HG03103 (cell line): ENCODE data around the gene LYSMD4.

Source experiments
- ATAC-seq: cut with Tn5 transposase; IDR thresholded peaks from one replicate; pipeline ENCODE4 v1.9.1; 2021; ENCODE audit warnings: low read depth; ENCODE audit not compliant: unreplicated experiment

LYSMD4 gene

DNA sequence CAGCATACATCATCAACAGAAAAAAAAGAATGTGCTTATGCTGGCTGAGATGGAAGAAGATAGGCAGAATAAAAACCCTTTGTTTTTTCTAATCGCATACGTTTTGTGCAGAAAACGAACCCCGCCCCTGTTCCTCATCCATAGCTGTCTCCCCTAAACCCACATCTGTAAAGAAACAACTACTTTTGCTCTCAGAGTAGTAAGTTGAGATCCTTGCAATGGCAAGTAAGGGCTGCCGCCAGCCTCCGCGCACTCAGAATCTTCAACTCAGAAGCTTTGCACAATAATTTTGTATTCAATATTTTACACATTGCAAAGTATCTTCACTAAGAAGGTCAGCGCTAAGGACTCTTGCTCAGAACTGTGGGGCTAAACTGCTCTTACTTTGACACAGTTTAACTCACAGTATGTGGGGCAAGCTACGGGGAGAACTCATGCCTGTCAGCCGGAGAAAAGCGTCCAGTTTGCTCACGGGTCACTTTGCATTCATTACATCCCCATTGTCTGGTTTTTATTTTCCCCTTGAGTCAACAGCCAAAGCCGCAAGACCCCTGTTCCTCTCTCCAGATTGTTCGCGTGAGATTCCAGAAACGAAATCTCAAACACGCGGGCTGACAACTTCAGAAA, 1.0 kb downstream of the LYSMD4 start:
- ATAC-seq, result no peak

DNA sequence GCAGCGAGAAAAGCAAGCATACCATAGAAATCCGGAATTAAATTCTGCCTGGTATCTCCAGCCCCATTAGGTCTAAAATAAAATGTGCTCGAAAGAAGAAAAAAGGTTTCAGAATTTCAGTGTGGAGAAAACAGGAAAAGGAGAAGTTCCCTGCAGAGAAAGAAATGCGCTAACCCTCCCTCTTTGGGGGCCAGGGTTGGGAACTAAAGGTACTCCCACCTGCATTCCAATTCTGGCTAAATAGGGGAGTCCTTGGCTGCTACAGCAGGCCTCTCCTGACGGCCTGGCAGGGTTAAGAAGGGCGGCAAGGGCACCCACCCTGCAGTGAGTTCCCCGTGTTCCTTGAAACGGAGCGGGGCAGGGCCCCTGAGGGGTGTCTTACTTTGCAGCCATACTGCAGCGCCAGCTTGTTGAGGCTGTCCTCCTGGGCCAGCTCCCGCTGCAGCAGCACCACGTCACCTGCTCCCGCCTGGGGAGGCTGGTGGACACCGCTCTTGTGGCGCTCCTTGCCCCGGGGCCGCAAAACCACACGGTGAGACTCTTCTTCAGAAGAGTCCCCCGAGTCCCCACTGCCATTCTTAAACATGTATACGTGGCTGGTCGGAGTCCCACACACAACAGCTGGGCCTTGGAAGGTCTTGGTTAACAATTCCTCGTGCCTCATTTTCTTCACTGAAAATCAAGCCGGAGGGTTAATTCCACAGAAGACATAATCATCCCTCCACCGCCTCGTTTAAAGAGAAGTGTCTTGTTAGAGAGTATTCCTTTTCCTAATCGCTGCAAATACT, 1.7 kb downstream of the LYSMD4 start:
- ATAC-seq, result no peak

DNA sequence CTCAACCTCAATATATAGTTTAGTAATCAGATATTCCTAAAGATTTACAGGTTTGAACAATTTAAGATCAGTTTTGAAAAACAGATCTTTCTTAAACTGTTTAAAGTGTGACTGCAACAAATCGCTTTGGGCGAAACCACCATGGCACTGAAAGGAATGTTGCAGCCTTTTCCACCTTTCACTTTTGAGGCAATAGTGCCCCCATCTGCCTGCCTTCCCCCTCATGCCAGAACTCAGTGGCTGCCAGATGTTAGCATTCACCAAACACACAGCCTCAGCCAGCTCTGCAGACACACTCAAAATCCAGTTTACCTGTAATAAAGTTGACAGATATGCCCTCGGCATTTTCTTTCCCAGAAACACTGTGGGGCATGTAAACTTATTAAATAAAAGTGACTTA, 3.3 kb downstream of the LYSMD4 start:
- ATAC-seq, result no peak

DNA sequence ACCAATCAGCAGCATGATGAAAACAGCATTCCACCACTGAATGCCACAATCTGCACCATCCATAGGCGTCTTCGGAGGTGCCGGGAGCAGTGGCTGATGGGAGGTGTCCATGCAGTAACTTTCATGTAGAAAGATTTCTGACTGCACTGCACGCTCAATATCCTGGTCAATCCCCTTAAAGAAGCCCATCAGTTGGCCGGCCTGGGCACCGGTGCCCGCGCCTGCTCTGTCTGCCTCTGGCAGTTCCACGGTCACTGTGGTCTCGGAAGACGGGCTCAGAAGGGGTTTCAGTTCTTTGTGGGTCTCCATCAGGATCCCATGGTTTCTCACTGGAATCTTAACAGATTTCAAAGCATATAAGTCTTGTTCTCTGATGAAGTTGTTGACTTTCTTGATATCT, 3.9 kb downstream of the LYSMD4 start:
- no peak for ATAC-seq

DNA sequence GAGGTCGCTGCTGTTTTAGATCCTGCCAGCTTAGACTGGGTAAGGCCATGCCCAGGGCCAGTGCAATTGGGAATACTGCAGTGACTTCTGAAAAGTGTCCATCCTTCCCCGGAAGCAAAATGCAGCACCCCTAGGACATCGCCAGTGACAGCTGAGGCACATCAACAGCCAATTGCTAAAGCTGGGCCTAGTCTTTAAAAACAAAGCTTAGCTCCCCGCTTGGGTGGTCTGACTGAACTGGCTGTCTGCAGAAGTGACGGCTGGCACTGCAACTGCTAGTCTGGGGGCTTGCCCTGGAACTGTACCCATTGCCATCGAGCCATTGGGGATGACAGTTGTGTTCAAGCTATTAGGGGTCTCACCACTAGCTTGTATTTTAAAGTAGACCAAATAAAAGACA, 4.3 kb downstream of the LYSMD4 start:
- no peak for ATAC-seq

DNA sequence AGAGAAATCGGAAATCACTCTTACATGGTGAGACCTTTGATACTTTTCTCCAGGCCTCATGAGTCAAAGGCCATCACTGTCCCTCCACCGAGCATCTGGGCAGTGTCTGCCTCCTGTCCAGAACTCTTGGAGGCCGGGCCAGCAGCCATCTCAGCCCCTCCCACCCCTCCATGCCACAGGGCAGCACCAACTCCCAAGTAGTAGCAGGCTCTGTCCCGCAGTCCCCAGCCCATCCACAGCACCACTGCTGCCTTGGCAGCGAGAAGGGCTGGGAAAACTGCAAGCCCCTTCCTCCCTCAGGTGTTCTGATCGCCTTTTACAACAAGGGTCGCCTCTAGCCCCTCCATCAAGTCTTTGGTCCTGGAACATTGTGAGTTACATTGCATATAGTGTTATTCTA, 5.5 kb downstream of the LYSMD4 start:
- no peak for ATAC-seq

DNA sequence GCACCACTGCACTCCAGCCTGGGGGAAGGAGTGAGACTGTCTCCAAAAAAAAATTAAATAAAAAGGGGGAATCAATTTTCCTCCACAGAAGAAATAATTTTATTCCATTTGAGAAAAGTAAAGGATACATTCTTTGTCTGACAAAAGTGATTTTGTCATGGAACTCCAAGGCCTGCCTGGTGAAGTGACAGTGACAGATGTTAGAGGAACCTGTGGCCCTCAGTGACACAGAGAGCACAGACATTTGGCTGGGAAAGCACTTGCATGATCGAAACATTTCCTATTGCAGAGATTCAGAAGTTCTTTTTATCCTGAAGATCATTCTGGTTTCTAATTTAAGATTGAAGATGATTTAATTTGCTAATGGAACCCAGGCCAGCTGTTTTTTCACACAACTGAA, 5.9 kb downstream of the LYSMD4 start:
- no peak for ATAC-seq

DNA sequence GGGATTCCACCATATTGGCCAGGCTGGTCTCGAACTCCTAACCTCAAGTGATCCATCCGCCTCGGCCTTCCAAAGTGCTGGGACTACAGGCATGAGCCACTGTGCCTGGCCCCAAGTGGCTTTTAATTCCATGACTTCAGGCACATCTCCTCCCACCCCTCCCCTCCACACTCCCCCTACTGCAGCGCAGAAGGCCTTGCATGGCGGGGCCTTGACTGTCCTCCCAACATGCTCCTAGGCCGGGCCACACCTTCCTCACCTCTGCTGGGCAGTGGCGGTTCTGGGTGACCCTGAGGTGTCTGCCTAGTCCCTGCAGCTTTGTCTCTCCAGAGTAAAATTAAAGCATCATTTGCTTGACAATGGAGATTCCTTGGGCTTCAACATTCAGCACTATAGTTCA, 6.9 kb downstream of the LYSMD4 start:
- ATAC-seq, result no peak

DNA sequence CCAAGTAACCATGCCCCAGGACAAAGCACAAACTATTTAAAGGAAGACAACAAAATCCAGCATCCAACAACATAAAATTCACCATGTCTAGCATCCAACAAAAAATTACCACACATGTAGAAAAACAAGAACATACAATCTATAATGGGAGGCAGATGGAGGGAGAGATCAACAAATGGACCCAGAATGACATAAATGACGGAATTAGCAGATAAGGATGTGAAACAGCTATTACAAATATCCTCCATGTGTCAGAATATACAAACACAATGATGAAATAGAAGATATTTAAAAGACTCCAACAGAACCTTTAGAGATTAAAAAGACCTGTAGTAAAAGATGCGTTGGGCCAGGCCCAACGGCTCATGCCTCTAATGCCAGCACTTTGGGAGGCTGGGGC, 10.8 kb downstream of the LYSMD4 start:
- no peak for ATAC-seq

DNA sequence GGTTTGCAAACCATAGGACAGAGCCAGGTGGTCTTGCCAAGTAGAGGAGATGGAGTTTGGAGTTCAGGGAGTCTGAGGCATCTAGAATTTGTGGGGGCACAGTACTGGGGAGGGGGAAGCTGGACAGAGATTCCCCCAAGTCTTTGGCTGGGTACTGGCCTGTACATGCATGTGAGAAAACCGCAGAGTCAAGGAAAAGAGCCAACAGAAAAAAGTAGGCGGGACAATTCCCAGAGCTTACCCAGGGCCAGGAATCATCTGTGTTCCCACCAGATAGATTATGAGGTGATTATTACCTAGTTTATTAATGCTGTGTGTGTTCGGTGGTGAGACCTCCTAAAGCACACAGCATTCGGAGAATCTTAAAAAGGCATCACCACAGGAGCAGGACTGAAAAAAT, 11.3 kb downstream of the LYSMD4 start:
- ATAC-seq, result no peak

DNA sequence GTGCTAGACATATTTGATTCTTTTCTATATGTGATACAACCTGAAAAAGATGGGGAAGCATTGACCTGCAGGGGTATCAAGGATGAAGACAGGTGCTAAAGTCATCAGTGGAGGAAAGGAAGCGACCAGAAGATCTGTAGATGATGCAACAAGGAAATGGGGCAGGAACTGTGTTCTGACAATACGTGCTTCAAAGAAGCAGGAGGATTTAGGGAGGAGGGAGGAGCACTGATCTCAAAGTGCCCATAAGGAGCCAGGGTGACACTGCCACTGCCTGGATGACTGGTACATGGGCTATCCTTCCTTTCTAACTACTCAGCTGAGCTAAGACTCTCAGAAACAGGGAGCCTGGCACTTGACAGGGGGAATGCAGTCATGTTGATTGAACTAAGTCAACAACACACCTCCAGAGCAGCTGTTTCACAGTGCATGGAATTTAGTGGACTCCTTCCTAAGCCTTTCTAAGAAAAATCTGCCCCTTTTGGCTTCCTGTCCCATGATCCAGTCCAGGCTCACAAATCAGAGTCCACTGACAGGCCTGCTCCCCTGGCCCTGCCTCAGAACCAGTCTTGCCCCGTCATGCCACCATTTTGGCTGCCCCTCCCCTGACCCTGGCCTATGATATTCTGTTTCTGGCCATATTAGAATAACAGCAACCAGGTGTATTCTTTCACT, 12.0 kb downstream of the LYSMD4 start:
- no peak for ATAC-seq

DNA sequence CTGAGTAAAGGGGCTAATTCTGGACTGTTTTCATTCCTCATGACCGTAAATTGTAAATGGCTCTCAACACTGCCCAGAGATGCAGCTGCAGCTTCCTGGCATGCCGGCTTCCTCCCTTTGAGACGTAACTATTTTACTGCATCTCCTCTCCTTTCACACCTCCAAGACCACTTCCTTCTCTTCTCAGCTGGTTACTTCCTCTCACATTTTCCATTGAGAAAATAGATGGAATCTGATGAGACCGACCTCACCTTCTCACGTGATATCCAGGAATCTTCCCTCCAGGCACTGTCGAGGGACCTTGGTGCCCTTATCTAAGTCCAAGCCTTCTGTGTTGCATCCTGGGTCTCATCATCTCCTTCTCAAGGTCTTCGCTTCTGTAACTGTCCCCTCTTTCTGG, 12.7 kb downstream of the LYSMD4 start:
- ATAC-seq, result no peak

DNA sequence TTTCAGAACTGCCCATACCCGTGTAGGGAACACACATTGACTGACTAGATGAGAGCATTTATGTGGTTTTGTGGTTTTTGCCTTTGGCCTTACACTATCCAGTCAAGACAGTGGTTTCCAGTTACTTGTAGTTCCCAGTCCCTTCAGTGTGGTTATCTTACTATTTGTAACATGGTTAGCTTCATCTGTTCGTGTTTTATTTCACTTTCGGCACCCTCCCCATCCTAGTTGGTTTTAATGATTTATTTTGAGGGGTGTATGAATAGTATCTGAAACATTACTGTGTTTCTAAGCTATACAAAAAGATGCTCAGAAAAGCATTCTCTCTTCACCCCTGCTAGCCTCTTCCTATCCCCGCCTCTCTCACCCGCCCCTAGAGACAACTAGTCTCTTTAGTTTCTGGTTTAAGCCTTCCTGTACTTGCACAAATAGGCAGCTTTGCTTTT, 14.1 kb downstream of the LYSMD4 start:
- ATAC-seq, result peak; percentile 65

DNA sequence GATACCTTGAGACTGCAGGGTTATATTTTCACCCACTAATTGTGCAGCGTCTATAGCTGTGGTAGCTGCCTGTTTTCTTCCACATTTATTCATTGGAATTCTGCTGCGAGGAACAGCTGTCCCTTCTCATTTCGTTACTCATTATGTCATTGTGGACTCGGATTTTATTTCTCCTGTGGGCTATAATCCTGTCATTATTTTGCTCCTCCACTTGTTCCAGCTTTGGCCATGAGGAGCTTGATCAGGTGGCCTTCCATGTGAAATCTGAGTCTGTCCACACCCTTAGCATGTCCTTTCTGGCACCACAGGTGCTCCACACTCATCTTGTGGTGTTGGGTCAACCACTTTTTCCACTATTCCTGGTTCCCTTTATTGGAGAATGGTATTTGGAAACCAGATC, 14.8 kb downstream of the LYSMD4 start:
- no peak for ATAC-seq

DNA sequence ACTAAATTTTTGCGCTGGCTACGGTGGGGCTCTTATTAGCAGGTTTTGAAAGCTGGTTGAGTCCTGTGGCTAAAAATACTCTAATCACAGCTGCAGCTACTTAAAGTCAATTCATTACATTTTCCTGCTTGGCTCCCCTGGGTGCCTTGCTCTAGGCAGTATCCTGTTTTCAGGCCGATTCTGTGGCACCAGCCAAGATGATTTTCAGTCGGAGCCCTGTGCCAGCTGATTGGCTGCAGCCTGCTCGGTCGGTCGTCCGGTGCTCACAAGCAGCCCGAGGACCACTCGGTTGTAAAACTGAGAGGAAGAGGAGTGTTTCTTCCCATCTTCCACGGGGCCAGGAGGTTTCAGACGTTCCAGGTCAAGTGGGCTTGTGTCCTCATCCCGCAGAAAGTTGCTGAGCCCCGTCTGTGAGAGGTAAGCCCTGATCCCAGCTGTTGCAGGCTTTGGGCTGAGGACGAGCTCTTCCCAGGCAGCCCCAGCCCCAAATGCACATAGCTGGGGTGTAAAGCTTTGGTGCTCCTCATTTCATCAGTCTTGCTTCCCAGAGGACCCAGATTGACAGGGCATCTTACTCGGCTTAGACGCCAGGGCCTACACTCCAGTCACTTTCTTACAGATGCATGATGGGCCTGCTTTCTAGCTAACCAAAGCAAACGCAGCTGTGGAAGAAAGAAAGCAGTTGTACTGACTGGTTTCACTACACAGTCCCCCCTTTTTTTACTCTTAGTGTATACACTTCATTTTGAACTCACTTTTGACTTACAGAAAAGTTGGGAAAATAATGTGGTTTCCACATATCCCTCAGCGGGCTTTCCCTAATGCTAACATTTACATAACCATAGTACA, 15.9 kb downstream of the LYSMD4 start:
- ATAC-seq, result peak; percentile 42

DNA sequence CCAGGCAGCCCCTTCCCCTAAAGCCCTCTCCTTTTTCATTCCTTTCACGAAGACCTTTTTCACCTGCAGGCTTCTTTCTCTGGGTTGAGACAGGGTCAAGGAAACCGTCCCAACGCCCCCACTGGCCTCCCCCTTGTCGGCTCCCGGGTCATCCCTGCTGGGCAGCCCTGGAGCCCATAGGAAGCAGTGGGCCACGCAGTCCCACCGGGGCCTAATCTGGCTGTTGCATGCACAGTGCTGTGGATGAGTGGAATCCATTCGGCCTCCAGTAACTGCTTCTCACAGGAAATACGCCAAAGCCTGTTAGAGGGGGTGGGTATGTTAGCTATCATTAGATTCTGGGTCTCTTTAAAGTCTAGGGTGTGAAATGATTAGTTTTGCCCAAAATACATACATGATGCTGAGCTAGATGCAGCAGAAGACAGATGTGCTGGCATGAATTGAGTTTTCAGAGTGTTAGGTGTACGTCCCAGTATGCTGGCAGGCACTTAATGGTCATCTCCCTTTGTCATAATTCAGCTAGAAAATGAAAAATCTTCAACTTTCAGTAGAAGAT, 16.6 kb downstream of the LYSMD4 start:
- ATAC-seq, result no peak

DNA sequence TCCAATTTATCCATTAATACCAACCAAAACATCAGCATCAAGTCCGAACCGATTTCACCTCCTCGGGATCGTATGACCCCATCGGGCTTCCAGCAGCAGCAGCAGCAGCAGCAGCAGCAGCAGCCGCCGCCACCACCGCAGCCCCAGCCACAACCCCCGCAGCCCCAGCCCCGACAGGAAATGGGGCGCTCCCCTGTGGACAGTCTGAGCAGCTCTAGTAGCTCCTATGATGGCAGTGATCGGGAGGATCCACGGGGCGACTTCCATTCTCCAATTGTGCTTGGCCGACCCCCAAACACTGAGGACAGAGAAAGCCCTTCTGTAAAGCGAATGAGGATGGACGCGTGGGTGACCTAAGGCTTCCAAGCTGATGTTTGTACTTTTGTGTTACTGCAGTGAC, 20.8 kb downstream of the LYSMD4 start:
- ATAC-seq, result no peak

DNA sequence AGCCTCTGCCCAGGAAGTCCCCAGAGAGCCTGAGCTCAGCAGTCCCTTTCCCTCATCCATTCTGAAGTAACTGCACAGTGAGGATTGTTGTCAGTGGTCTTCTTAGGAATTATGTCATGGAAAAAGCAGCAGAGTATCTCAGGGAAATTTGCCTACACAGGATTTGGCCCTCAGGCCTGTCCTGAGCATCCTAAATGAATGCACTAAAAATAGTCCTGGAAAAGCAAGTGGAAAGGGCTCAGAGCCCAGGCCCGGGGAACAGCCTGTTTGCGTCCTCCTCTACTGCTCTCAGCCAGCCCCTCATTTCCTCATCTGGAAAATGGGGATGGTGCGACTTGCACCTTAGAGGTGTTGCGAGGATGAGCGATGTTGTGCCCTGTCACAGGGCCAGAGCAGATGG, 21.6 kb downstream of the LYSMD4 start:
- no peak for ATAC-seq

DNA sequence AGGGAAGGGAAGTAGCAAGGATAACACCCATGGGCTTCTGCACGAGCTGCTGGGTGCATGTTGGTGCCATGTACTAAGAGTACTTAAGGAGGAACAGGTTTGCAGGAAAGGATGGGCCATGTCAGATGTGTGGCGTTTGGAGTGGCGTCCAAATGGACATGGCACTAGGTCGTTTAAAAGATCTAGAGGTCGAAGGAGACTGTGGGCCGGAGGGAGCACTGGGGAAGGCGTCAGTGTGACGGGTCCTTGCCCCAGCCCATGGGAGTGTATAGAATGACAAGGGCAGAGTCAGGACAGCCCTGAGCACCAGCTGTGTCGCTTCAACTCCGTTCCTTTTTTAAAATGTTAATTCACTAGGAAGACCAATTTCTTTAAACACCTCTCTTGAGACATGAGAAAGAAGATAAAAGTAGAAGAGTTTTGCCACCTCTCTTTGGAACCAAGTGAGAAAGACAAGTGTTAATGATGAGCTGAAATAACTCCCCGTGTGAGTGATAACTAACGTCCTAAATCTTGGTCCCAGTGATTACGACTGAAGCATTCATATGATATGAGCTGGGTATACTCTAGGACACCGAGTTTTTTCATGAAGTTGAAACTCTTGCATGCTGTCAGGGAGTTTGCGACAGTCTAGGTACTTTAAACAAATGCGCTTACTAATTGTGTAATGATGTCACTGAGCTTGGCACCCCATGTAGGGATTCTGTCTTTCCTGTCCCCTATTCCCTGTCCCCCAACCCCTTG, 23.8 kb downstream of the LYSMD4 start:
- no peak for ATAC-seq

DNA sequence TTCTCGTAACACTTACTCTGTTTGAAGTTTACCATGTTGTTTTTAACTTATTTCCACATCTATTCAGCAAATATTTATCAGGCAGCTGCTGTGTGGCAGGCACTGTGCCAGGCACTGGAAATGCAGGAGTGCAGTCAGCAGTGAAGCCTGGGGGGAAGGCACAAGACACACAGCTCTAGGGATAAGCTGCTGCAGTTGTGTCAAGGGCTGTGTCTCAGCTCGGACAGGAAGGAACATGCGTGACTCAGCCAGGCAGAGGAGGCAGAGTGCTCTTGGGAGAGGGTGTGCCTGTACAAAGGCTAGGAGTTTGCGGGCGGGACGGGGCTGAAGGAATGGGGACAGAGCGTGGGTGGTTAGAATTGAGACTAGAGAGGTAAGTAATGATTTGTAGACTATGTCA, 24.7 kb downstream of the LYSMD4 start:
- ATAC-seq, result no peak
